ENCODE results near the gene COG7.

COG7 gene

DNA sequence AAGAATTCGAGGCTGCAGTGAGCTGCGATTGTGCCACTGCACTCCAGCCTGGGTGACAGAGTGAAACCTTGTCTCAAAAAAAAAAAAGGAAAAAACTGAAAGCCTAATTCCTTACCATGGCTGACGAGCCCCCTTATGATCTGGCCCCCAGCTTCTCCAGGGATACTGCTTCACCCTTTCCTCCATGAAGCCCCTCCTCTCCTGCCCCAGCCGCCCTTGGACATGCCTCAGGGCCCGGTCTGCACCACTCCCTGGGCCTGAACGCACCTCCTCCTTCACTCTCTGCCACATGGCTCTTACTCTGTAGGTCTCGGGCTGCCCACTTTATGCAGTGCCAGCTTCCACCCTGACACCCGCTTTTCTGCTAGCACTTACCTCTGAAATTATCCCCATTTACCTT lies 65.3 kb downstream of the COG7 start:
- TF ChIP-seq, protein P1, sequence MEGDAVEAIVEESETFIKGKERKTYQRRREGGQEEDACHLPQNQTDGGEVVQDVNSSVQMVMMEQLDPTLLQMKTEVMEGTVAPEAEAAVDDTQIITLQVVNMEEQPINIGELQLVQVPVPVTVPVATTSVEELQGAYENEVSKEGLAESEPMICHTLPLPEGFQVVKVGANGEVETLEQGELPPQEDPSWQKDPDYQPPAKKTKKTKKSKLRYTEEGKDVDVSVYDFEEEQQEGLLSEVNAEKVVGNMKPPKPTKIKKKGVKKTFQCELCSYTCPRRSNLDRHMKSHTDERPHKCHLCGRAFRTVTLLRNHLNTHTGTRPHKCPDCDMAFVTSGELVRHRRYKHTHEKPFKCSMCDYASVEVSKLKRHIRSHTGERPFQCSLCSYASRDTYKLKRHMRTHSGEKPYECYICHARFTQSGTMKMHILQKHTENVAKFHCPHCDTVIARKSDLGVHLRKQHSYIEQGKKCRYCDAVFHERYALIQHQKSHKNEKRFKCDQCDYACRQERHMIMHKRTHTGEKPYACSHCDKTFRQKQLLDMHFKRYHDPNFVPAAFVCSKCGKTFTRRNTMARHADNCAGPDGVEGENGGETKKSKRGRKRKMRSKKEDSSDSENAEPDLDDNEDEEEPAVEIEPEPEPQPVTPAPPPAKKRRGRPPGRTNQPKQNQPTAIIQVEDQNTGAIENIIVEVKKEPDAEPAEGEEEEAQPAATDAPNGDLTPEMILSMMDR (IDR thresholded peaks at IDR 0.05) = no peak

DNA sequence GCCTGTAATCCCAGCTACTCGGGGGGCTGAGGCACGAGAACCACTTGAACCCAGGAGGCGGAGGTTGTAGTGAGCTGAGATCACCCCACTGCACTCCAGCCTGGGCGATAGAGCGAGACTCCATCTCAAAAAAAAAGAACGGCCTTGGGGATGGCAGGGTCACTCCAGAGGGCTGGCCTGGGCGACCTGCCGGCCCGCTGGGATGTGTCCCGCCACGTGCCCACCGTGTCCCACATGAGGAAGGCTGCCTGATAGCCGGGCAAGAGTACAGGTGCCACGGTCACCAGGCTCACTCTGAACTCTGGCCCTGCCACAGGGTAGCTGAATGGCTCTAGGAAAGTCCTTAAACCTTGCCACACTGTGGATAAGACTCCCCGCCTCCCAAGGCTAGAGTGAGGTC lies 67.5 kb downstream of the COG7 start:
- TF ChIP-seq, protein P1 (IDR thresholded peaks at IDR 0.05) = no peak

DNA sequence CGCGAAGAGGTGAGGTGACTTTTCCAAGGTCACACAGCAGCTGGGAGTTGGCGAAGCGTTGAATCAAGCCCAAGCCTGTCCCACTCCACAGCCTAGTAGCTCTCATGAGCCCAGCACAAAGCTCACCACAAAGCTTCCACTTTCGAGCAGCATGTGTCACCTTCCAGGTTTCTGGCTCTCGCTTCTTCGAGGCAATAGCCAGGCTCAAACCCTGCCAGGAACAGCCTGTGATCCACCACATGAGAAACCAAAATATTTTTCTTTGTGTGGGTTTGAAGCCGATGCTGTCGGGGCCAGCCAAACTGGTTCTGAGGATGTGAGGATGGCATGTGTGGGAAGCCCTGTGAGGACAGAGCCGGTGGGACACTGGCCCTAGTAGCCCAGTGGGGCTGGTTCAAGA lies 68.1 kb downstream of the COG7 start:
- TF ChIP-seq, protein P1 (IDR thresholded peaks at IDR 0.05) = no peak

DNA sequence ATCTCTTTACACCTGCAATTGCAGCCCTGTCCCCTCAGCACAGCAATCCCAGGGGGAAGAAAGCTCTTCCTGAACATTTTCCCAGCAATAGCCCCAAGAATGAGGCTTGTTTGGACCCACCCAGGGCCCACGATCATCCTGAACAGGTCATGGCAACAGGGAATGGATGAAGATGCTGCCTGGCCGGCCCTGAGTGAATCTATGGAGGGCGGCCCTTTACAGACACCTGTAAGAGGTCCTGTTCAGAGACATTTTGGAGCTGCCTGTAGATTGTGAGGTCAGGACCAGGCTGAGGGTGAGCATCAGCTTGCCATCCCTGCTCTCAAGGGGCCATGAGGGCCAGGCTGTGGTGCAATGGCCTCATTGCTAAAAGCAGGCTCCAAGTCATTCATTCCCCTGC lies 69.1 kb downstream of the COG7 start:
- TF ChIP-seq, protein P1 (IDR thresholded peaks at IDR 0.05) = no peak

DNA sequence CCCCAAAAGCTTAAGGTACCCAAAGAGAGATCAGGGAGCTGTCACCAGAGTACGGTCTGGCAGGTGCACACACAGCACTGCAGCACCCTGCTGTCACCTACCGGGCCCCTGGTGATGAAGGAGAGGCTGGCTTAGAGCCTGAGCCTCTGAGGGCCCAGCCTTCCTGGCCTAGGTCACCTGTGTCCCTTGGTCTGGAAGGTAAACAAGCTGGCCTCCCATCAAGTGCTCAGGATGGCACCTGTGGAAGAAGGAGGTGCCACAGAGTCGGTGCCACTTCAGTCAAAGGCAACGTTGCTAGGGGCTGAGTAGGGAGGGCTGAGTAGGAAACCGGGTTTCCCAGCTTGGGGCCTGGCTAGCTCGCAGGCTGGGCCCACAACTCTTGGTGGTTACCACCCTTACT lies 70.7 kb downstream of the COG7 start:
- TF ChIP-seq, protein P1 (IDR thresholded peaks at IDR 0.05) = no peak

DNA sequence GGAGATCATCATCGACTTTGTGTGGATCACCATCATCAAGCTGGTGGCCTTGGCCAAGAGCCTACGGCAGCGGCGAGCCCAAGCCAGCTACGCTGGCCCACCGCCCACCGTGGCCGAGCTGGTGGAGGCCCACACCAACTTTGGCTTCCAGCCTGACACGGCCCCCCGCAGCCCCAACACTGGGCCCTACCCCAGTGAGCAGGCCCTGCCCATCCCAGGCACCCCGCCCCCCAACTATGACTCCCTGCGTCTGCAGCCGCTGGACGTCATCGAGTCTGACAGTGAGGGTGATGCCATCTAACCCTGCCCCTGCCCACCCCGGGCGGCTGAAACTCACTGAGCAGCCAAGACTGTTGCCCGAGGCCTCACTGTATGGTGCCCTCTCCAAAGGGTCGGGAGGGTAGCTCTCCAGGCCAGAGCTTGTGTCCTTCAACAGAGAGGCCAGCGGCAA lies 72.5 kb downstream of the COG7 start:
- TF ChIP-seq, protein P1 (IDR thresholded peaks at IDR 0.05) = no peak

DNA sequence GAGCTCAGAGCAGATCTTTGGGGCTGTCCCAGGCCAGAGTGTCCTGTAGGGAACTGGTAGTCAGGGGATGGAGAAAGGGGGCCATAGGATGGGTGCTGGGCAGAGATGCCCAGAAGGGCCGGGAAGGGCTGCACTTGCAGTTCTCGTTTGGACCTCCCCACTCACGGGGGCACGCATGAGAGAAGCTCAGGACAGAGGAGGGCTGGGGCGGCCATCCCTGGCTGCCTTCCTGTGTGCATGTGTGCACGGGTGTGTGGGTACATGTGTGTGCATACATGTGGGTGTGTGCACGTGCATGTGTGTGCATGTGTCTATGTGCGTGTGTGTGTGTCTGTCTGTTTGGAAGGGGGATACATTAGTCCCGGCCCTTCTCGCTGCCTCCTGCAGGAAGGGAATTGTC lies 73.3 kb downstream of the COG7 start:
- TF ChIP-seq, protein P1 (IDR thresholded peaks at IDR 0.05) = no peak

DNA sequence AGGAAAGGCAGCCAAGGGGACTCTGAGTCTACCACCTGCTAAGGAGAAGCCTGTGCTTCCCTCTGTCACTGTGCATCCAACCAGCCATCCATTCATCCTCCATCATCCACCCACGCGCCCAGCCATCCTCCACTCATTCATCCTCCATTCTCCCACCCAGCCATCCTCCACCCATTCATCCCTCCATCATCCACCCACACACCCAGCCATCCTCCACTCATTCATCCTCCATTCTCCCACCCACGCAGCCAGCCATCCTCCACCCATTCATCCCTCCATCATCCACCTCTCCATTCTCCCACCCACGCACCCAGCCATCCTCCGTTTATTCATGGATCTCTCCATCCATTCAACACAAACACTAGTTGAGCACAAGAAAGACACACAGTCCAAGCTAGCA lies 74.1 kb downstream of the COG7 start:
- TF ChIP-seq, protein P1 (IDR thresholded peaks at IDR 0.05) = no peak
